Gastrocnemius medialis (tissue), 4 donors: ENCODE data around the gene PSRC1.

ENCODE experiments used
- POLR2A ChIP-seq, 2 donors: fragments of 450-650 bp; IDR thresholded peaks; one replicate each; pipeline ENCODE4 v1.6.1; 2017; ENCODE audit warnings: antibody characterized with exemption in 2 of 2, mild to moderate bottlenecking in 2 of 2, moderate library complexity in 2 of 2
- TF ChIP-seq, protein P1 (sequence below), 5 experiments: fragments of 450-650 bp in 3 of 5; fragments of 200-600 bp in 2 of 5; sonication (generic) in 2 of 5; IDR thresholded peaks in 4 of 5; conservative IDR thresholded peaks in 1 of 5; 1 replicate in 4 of 5; 2 replicates in 1 of 5; pipeline ENCODE4 v1.5.1; 2016 to 2019; ENCODE audit warnings: antibody characterized with exemption in 5 of 5, mild to moderate bottlenecking in 3 of 5, moderate library complexity in 3 of 5

GRCh38 chr1:109327285-109327684 lies 44.3 kb upstream of the PSRC1 start:
- TF ChIP-seq POLR2A (IDR thresholded peaks at IDR 0.05) = no peak
- TF ChIP-seq, protein P1, sequence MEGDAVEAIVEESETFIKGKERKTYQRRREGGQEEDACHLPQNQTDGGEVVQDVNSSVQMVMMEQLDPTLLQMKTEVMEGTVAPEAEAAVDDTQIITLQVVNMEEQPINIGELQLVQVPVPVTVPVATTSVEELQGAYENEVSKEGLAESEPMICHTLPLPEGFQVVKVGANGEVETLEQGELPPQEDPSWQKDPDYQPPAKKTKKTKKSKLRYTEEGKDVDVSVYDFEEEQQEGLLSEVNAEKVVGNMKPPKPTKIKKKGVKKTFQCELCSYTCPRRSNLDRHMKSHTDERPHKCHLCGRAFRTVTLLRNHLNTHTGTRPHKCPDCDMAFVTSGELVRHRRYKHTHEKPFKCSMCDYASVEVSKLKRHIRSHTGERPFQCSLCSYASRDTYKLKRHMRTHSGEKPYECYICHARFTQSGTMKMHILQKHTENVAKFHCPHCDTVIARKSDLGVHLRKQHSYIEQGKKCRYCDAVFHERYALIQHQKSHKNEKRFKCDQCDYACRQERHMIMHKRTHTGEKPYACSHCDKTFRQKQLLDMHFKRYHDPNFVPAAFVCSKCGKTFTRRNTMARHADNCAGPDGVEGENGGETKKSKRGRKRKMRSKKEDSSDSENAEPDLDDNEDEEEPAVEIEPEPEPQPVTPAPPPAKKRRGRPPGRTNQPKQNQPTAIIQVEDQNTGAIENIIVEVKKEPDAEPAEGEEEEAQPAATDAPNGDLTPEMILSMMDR (IDR thresholded peaks at IDR 0.05 in 4 of 5, conservative IDR thresholded peaks at IDR 0.05 in 1 of 5) = no peak
